Suprapubic skin (tissue), 4 donors: ENCODE results near the gene SIX3.

Source experiments
- CTCF ChIP-seq, 2 donors: fragments of 200-600 bp in 1 of 2; fragments of 450-650 bp in 1 of 2; sonication (generic) in 1 of 2; IDR thresholded peaks; one replicate each; pipeline ENCODE4 v1.5.1; 2016 to 2019; ENCODE audit warnings: antibody characterized with exemption in 2 of 2, mild to moderate bottlenecking in 1 of 2, moderate library complexity in 1 of 2
- POLR2A ChIP-seq, 2 donors: fragments of 450-650 bp; IDR thresholded peaks; one replicate each; pipeline ENCODE4 v1.6.1; 2017; ENCODE audit warnings: antibody characterized with exemption in 2 of 2, mild to moderate bottlenecking in 2 of 2, moderate library complexity in 2 of 2
- POLR2AphosphoS5 ChIP-seq, 3 donors: sonication (generic); formaldehyde crosslinking; IDR thresholded peaks; one replicate each; pipeline ENCODE4 v1.6.1; 2017; ENCODE audit warnings: antibody characterized with exemption in 3 of 3

- TF ChIP-seq POLR2A (IDR thresholded peaks at IDR 0.05) (no peak), CTCF (IDR thresholded peaks at IDR 0.05) (no peak), POLR2AphosphoS5 (IDR thresholded peaks at IDR 0.05) (no peak)
These were observed 16.3 kb downstream of the SIX3 start for GRCh38 chr2:44957656-44958327.
